Tibial nerve (tissue), 4 donors: ENCODE results near the gene PRDM11.

Experiments
- CTCF ChIP-seq, 5 experiments: fragments of 200-600 bp in 3 of 5; fragments of 450-650 bp in 2 of 5; sonication (generic) in 3 of 5; IDR thresholded peaks; one replicate each; pipeline ENCODE4 v1.5.1; 2016 to 2019; ENCODE audit warnings: antibody characterized with exemption in 5 of 5, mild to moderate bottlenecking in 3 of 5, moderate library complexity in 2 of 5
- EP300 ChIP-seq, 2 donors: sonication (generic); formaldehyde crosslinking; IDR thresholded peaks; one replicate each; pipeline ENCODE4 v1.6.1; 2017; ENCODE audit warnings: antibody characterized with exemption in 2 of 2, mild to moderate bottlenecking in 1 of 2

- TF ChIP-seq CTCF (IDR thresholded peaks at IDR 0.05) (no peak), EP300 (IDR thresholded peaks at IDR 0.05) (no peak)
Measured at GRCh38 chr11:45185228-45185729, 38.8 kb downstream of the PRDM11 start.
